ENCODE results near the gene BUB1. TPM values are rescaled to one million over a fixed set of nuclear protein-coding genes. Genes with fewer than 3 reads are reported as not detected.

The BUB1 gene
- total and polyA plus RNA-seq, 2 of the 8 experiments (the other 6 are each of a cell fraction or from before 2014, with no cell fraction given), result 48.4 to 113 TPM

GRCh38 chr2:110639972-110640371, 37.9 kb downstream of the BUB1 start:
- H2AK5ac ChIP-seq (ENCODE audit: low read depth, low read length), result no peak overlapping the region
- ChIA-PET POLR2A (ENCODE audit: partially characterized antibody) (interaction anchor here (1.2 to 3.9 kb wide), 2 partner anchors 10 to 49 kb away, joined by 3 to 25 read pairs; no protein-coding TSS in a partner anchor), CTCF (ENCODE audit: partially characterized antibody) (interaction anchor here (0.6 to 1.1 kb wide), 2 partner anchors 8 to 1059 kb away, joined by 3 read pairs; no protein-coding TSS in a partner anchor)
- H2BK12ac ChIP-seq (ENCODE audit: low read depth, low read length), result no peak overlapping the region
- H3K4ac ChIP-seq (replicated peaks; ENCODE audit: insufficient read length, low read depth, low read length), result no peak overlapping the region
- no peak overlapping the region for H4K91ac ChIP-seq (replicated peaks; ENCODE audit: insufficient read length, low read length)
- no peak for DNase-seq (ENCODE audit: low read depth in 1 of 2, low spot score in 2 of 2)
- H3K23me2 ChIP-seq (ENCODE audit: low read depth, low read length), result no peaks in the 10 kb centered on the region
- 0 out of 2 replicates have a peak, but pooled peaks cover 2% of the 10 kb centered on the region for H3K79me1 ChIP-seq (ENCODE audit: low read depth, low read length)
- no peak overlapping the region for H3K4me2 ChIP-seq (ENCODE audit: insufficient read depth in 1 of 2, low read depth in 2 of 2, low read length in 2 of 2)
- no peak overlapping the region for H2BK5ac ChIP-seq (ENCODE audit: low read depth, low read length)
- H2BK120ac ChIP-seq (replicated peaks; ENCODE audit: low read depth, low read length), result no peak overlapping the region
- no peaks in the 10 kb centered on the region for H3K27me3 ChIP-seq (replicated peaks in 1 of 4; ENCODE audit: control insufficient read depth in 3 of 4, extremely low read depth in 1 of 4, insufficient read depth in 3 of 4, low read length in 3 of 4)
- H4K5ac ChIP-seq (ENCODE audit: insufficient read length, low read depth, low read length), result no peak overlapping the region
- H2BK15ac ChIP-seq (ENCODE audit: low read length), result no peak overlapping the region
- H3K4me1 ChIP-seq (replicated peaks in 1 of 4; ENCODE audit: control insufficient read depth in 3 of 4, insufficient read depth in 4 of 4, low read length in 3 of 4), result no peaks in the 10 kb centered on the region
- no peak overlapping the region for H2AFZ ChIP-seq (ENCODE audit: low read length)
- no peaks in the 10 kb centered on the region for H3K9me3 ChIP-seq (ENCODE audit: insufficient read depth in 2 of 2, low read depth in 1 of 2, low read length in 1 of 2)
- H4K8ac ChIP-seq (ENCODE audit: extremely low read depth, insufficient read depth, low read length), result no peak overlapping the region
- H3K18ac ChIP-seq (ENCODE audit: extremely low read depth, low read length), result no peak overlapping the region
- no peak overlapping the region for H3K9ac ChIP-seq (replicated peaks in 1 of 4; ENCODE audit: extremely low read depth in 1 of 4, low read depth in 3 of 4, low read length in 3 of 4)
- H3K79me2 ChIP-seq (ENCODE audit: control insufficient read depth in 1 of 2, insufficient read depth in 2 of 2, low read length in 2 of 2), result peaks cover 0 to 10% of the 10 kb centered on the region in 2 experiments; a peak in 2 of 4 replicates
- H3K36me3 ChIP-seq (ENCODE audit: control insufficient read depth in 2 of 4, insufficient read depth in 4 of 4, low read length in 3 of 4), result peaks cover 13 to 78% (median 64%) of the 10 kb centered on the region in 4 experiments
- 94% methylated on average over 3 of the region's 3 CpGs; no CpG with 5 or more reads in 1 of the 2 experiments for WGBS, 2 experiments (ENCODE audit: extremely low coverage in 1 of 2, insufficient coverage in 1 of 2, insufficient read length in 1 of 2, insufficient replicate concordance in 2 of 2, low coverage in 1 of 2, low lambda C conversion rate in 2 of 2, missing lambda C conversion rate in 1 of 2)
- H3K56ac ChIP-seq (replicated peaks; ENCODE audit: insufficient read length, low read depth, low read length), result no peak overlapping the region
- H3K14ac ChIP-seq (ENCODE audit: insufficient read length), result no peak overlapping the region
- no peak overlapping the region for H3K23ac ChIP-seq (ENCODE audit: insufficient read length)
- FAIRE-seq, result no peak
- no peak overlapping the region for H3K4me3 ChIP-seq (ENCODE audit: extremely low read depth in 1 of 4, insufficient read depth in 2 of 4, low read depth in 3 of 4, low read length in 4 of 4)
- H2BK20ac ChIP-seq (ENCODE audit: low read length), result no peak overlapping the region
- H3K27ac ChIP-seq (ENCODE audit: low read depth, low read length), result no peak overlapping the region
- peaks cover 0 to 2% of the 10 kb centered on the region in 2 experiments for H4K20me1 ChIP-seq (replicated peaks in 1 of 2; ENCODE audit: control insufficient read depth in 1 of 2, insufficient read depth in 2 of 2, low read length in 2 of 2)
- TF ChIP-seq ZNF274 (IDR thresholded peaks at IDR 0.05; ENCODE audit: borderline replicate concordance, extremely low read depth, low read length) (no peak), TCF12 (IDR thresholded peaks at IDR 0.05; ENCODE audit: low read depth, low read length) (no peak), PHF8 (conservative IDR thresholded peaks at IDR 0.05; ENCODE audit: low read depth, low read length) (no peak), MAFK (IDR thresholded peaks at IDR 0.05; ENCODE audit: low read depth, low read length) (no peak), SP2 (IDR thresholded peaks at IDR 0.05; ENCODE audit: low read length) (no peak), CTCF (IDR thresholded peaks at IDR 0.05; ENCODE audit: control extremely low read depth in 1 of 3, insufficient read depth in 1 of 3, low read depth in 1 of 3, low read length in 3 of 3) (no peak), SIN3A (conservative IDR thresholded peaks at IDR 0.05 in 1 of 2, IDR thresholded peaks at IDR 0.05 in 1 of 2; ENCODE audit: low read depth in 1 of 2, low read length in 2 of 2) (no peak), SIRT6 (IDR thresholded peaks at IDR 0.05; ENCODE audit: low read length) (no peak), CHD2 (IDR thresholded peaks at IDR 0.05; ENCODE audit: low read length) (no peak), SAP30 (IDR thresholded peaks at IDR 0.05; ENCODE audit: insufficient read depth, insufficient replicate concordance, low read length) (no peak), TEAD4 (IDR thresholded peaks at IDR 0.05; ENCODE audit: low read depth, low read length) (no peak)
